HCT116 (cell line): Measurements from ENCODE around the gene SFXN5. TPM values are rescaled to one million over a fixed set of nuclear protein-coding genes. Genes with fewer than 3 reads are reported as not detected.

Experiments used
- ATAC-seq: fragments of 200-7000 bp; cut with Tn5 transposase; 2 replicates; pipeline ENCODE4 v1.9.1; 2020; ENCODE audit warnings: mild to moderate bottlenecking, moderate library complexity
- BruUV-seq: library from RNA; stranded (reverse); fragments of 400-500 nt; replicated peaks from 2 replicates; lab custom pipeline; 2021; lab: Mats Ljungman, UMichigan
- CTCF ChIA-PET: fragments of 300-600 bp; sonication (Branson Sonifier 250); formaldehyde crosslinking; loops from one replicate; lab custom pipeline; 2021; ENCODE audit warnings: antibody characterized with exemption; lab: Charles Lee
- POLR2A ChIA-PET: fragments of 300-600, 350-600 bp; sonication (Branson Sonifier 250); formaldehyde crosslinking; loops from one replicate; lab custom pipeline; 2021; ENCODE audit warnings: antibody characterized with exemption; lab: Charles Lee
- RAD21 ChIA-PET, 2 experiments: fragments of 300-600 bp; sonication (Branson Sonifier 250); formaldehyde crosslinking; loops; one replicate each; lab custom pipeline; 2023; ENCODE audit warnings: low total read pairs in 2 of 2; ENCODE audit not compliant: uncharacterized antibody in 2 of 2, unreplicated experiment in 2 of 2, low non-redundant PET in 1 of 2; lab: Charles Lee
- DNase-seq: peaks from one replicate; pipeline ENCODE4 v3.0.0-alpha.2; 2010; ENCODE audit warnings: low read depth, low spot score
- H2AFZ ChIP-seq: fragments of 200-600 bp; shearing (Covaris generic), sonication (generic); 2 replicates; pipeline ENCODE4 v1.6.1; 2017; ENCODE audit warnings: low read depth, mixed run types, mixed read lengths, antibody characterized with exemption, low read length; ENCODE audit not compliant: poor library complexity, severe bottlenecking
- H3K27ac ChIP-seq: 2 replicates; pipeline ENCODE4 v1.5.1; 2012; ENCODE audit warnings: low read depth, low read length
- H3K27me3 ChIP-seq: fragments of 200-600 bp; sonication (generic); 2 replicates; pipeline ENCODE4 v1.6.1; 2016; ENCODE audit warnings: mixed run types, low read length, mixed read lengths; ENCODE audit not compliant: insufficient read depth
- H3K36me3 ChIP-seq, 2 experiments: fragments of 200-500 bp in 1 of 2; fragments of 200-600 bp in 1 of 2; sonication (Bioruptor generic) in 1 of 2; sonication (generic) in 1 of 2; 2 replicates each; pipeline versions ENCODE4 v1.5.1 to v1.6.1; 2014 to 2016; ENCODE audit warnings: low read length in 2 of 2, inconsistent platforms in 1 of 2, mixed read lengths in 1 of 2, mixed run types in 1 of 2; ENCODE audit not compliant: insufficient read depth in 2 of 2, control insufficient read depth in 1 of 2
- H3K4me1 ChIP-seq, 2 experiments: fragments of 200-600 bp in 1 of 2; sonication (generic) in 1 of 2; 2 replicates each; pipeline versions ENCODE4 v1.5.1 to v1.6.1; 2012 to 2017; ENCODE audit warnings: low read length in 2 of 2, inconsistent platforms in 1 of 2, mild to moderate bottlenecking in 1 of 2, mixed read lengths in 1 of 2, mixed run types in 1 of 2, moderate library complexity in 1 of 2; ENCODE audit not compliant: insufficient read depth in 2 of 2, control insufficient read depth in 1 of 2
- H3K4me2 ChIP-seq: fragments of 200-600 bp; sonication (generic); 2 replicates; pipeline ENCODE4 v1.6.1; 2017; ENCODE audit warnings: mixed run types, low read length, mixed read lengths
- H3K4me3 ChIP-seq, 2 experiments: fragments of 200-600 bp in 1 of 2; sonication (generic) in 1 of 2; replicated peaks in 1 of 2; 2 replicates each; pipeline ENCODE4 v1.5.1; 2011 to 2016; ENCODE audit warnings: low read length in 2 of 2, control low read depth in 1 of 2, low read depth in 1 of 2, mild to moderate bottlenecking in 1 of 2, mixed read lengths in 1 of 2, mixed run types in 1 of 2
- H3K79me2 ChIP-seq: fragments of 200-600 bp; sonication (generic); 2 replicates; pipeline ENCODE4 v1.6.1; 2017; ENCODE audit warnings: mild to moderate bottlenecking, mixed run types, low read length, moderate library complexity, mixed read lengths; ENCODE audit not compliant: insufficient read depth
- H3K9ac ChIP-seq: fragments of 200-600 bp; sonication (generic); 2 replicates; pipeline ENCODE4 v1.6.1; 2016; ENCODE audit warnings: low read length, mixed read lengths
- H3K9me2 ChIP-seq: fragments of 200-600 bp; sonication (generic), shearing (Covaris generic); 2 replicates; pipeline ENCODE4 v1.6.1; 2017; ENCODE audit warnings: mixed run types, mild to moderate bottlenecking, moderate library complexity; ENCODE audit not compliant: insufficient read depth
- H3K9me3 ChIP-seq, 2 experiments: fragments of 200-500 bp in 1 of 2; fragments of 200-600 bp in 1 of 2; sonication (Bioruptor generic) in 1 of 2; sonication (generic) in 1 of 2; 2 replicates each; pipeline ENCODE4 v1.6.1; 2014 to 2017; ENCODE audit warnings: low read length in 2 of 2, mixed read lengths in 2 of 2, inconsistent platforms in 1 of 2, low read depth in 1 of 2, mild to moderate bottlenecking in 1 of 2, mixed run types in 1 of 2, moderate library complexity in 1 of 2; ENCODE audit not compliant: control insufficient read depth in 1 of 2, insufficient read depth in 1 of 2
- H4K20me1 ChIP-seq: fragments of 200-600 bp; sonication (generic), shearing (Covaris generic); 2 replicates; pipeline ENCODE4 v1.6.1; 2017; ENCODE audit warnings: mixed run types, mild to moderate bottlenecking, moderate library complexity; ENCODE audit not compliant: insufficient read depth
- ATF3 ChIP-seq: IDR thresholded peaks from 2 replicates; pipeline ENCODE4 v1.6.1; 2012
- CTCF ChIP-seq, 3 experiments: fragments of 200-600 bp in 1 of 3; sonication (generic) in 1 of 3; IDR thresholded peaks in 2 of 3; conservative IDR thresholded peaks in 1 of 3; 2 replicates each; pipeline ENCODE4 v1.5.1; 2012 to 2017; ENCODE audit warnings: low read depth in 2 of 3, low read length in 2 of 3, antibody characterized with exemption in 1 of 3, borderline replicate concordance in 1 of 3, control low read depth in 1 of 3, mild to moderate bottlenecking in 1 of 3, mixed read lengths in 1 of 3, mixed run types in 1 of 3, moderate library complexity in 1 of 3; ENCODE audit not compliant: insufficient read depth in 1 of 3
- EGR1 ChIP-seq: IDR thresholded peaks from 2 replicates; pipeline ENCODE4 v1.6.1; 2012; ENCODE audit warnings: low read depth
- EZH2phosphoT487 ChIP-seq: fragments of 200-600 bp; IDR thresholded peaks from 2 replicates; pipeline ENCODE4 v1.6.1; 2018; ENCODE audit warnings: antibody characterized with exemption, borderline replicate concordance
- FOSL1 ChIP-seq: IDR thresholded peaks from 2 replicates; pipeline ENCODE4 v1.6.1; 2012; ENCODE audit warnings: low read depth
- JUND ChIP-seq: IDR thresholded peaks from 2 replicates; pipeline ENCODE4 v1.6.1; 2012
- POLR2AphosphoS5 ChIP-seq: IDR thresholded peaks from 2 replicates; pipeline ENCODE4 v1.6.1; 2011; ENCODE audit warnings: mild to moderate bottlenecking, low read depth, low read length, moderate library complexity
- RAD21 ChIP-seq: IDR thresholded peaks from 2 replicates; pipeline ENCODE4 v1.6.1; 2012; ENCODE audit warnings: low read depth, mild to moderate bottlenecking
- REST ChIP-seq: IDR thresholded peaks from 2 replicates; pipeline ENCODE4 v1.6.1; 2012; ENCODE audit warnings: low read depth
- SRF ChIP-seq: IDR thresholded peaks from 2 replicates; pipeline ENCODE4 v1.6.1; 2012; ENCODE audit warnings: low read depth
- intact Hi-C: fragments of 100-400 bp; cut with micrococcal nuclease; formaldehyde crosslinking; loops from 2 replicates; pipeline ENCODE4 v1.10.0; 2022
- total RNA-seq: library from RNA; stranded (reverse); gene quantifications from one replicate; pipeline ENCODE4 v1.2.1, GENCODE V29; 2021; ENCODE audit not compliant: unreplicated experiment

SFXN5 gene
- total RNA-seq, 1 experiment from 2014 or later, result 10.0 TPM

GRCh38 chr2:73088211-73088610 is 16.7 kb upstream of the SFXN5 start:
- H3K9me2 ChIP-seq, result no peaks in the 10 kb centered on the region
- POLR2A ChIA-PET, result no interaction called here
- peaks cover 0 to 14% of the 10 kb centered on the region in 2 experiments; a peak in 2 of 4 replicates for H3K4me1 ChIP-seq
- H3K9me3 ChIP-seq, result no peaks in the 10 kb centered on the region
- H3K27ac ChIP-seq, result no peak overlapping the region
- H3K9ac ChIP-seq, result no peak overlapping the region
- no peak overlapping the region for H3K4me3 ChIP-seq
- TF ChIP-seq EGR1 (no peak), SRF (no peak), EZH2phosphoT487 (no peak), REST (no peak), FOSL1 (no peak), JUND (no peak), POLR2AphosphoS5 (no peak), RAD21 (no peak), CTCF (IDR thresholded peaks at IDR 0.05 in 2 of 3, conservative IDR thresholded peaks at IDR 0.05 in 1 of 3; ENCODE audit: borderline replicate concordance in 1 of 3, insufficient read depth in 1 of 3, low read depth in 2 of 3, low read length in 2 of 3) (no peak), ATF3 (no peak)
- ATAC-seq (no peak), DNase-seq (no peak)
- RAD21 ChIA-PET, result no interaction called here
- H3K4me2 ChIP-seq, result no peak overlapping the region
- peaks cover 0 to 10% of the 10 kb centered on the region in 2 experiments; a peak in 2 of 4 replicates for H3K36me3 ChIP-seq
- BruUV-seq, result no TSS peak
- H3K79me2 ChIP-seq, result peaks cover 33% of the 10 kb centered on the region; the same call in 1 of the 2 replicates
- intact Hi-C loops, result loop anchor here (5.0 kb wide), 1 partner anchor 89 kb away; no protein-coding TSS in a partner anchor
- H3K27me3 ChIP-seq, result no peaks in the 10 kb centered on the region
- CTCF ChIA-PET, result interaction anchor here (2.0 to 2.3 kb wide), 2 partner anchors 68 to 89 kb away, joined by 6 to 9 read pairs; no protein-coding TSS in a partner anchor
- H2AFZ ChIP-seq, result no peak overlapping the region
- peaks cover 3% of the 10 kb centered on the region; the same call in 1 of the 2 replicates for H4K20me1 ChIP-seq
